ENCODE results near the gene TTF2. TPM values are rescaled to one million over a fixed set of nuclear protein-coding genes. Genes with fewer than 3 reads are reported as not detected.

Gene TTF2
- total RNA-seq, 4 donors from 2014 or later: 8.2 to 56.4 (median 17.0) TPM

DNA sequence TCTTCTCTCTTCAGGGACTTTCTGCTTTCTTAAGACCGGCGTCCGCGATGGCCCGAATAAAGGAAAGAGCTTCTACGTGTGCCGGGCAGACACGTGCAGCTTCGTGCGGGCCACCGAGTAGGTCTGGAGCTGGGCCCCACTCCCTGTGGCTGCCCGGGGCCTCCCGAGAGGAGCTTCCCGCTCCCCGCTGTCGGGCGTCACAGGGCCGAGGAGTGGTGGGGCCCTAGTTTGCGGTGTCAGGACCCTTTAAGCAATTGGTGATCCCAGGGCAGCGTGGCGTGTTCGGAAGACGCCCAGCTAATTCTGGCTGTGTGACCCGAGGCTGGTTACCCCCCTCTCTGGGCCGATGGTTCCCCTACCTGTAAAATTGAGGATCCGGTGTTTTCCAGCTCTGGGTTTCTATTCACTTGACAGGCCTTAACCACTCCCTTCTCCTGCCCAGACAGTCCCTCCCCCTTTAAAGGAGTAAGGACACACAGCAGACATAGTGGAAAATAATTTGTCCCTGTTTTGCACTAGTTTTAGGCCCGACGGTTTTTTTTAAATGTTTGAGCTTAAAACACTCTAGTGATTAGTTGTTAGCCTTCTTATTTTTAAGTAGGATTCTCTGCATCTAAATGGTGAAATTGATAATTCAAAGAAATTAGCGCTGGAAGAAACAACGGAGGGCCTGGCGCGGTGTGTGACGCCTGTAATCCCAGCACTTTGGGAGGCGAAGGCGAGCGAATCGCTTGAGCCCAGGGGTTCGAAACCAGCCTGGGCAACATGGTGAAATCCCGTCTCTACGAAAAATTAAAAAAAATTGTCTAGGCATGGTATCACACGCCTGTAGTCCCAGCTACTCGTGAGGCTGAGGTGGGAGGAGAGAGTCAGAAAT lies 553 bp downstream of the TTF2 start:
- no peak for DNase-seq
- H3K4me3 ChIP-seq: peak overlapping the region; percentile 57 to 58
- H3K27ac ChIP-seq: peak overlapping the region in 1 of 2 donors; percentile 58
- no peaks in the 10 kb centered on the region for H3K27me3 ChIP-seq
- H3K36me3 ChIP-seq: no peaks in the 10 kb centered on the region
- no peaks in the 10 kb centered on the region for H3K9me3 ChIP-seq
- intact Hi-C loops (cut with DNase I; ENCODE audit: low total_unique reads): loop anchor here (5.0 to 10.0 kb wide), 2 partner anchors 62 to 486 kb away; partner anchors contain the start of genes CD58 and TRIM45
- peaks cover 0 to 5% of the 10 kb centered on the region in 2 donors for H3K4me1 ChIP-seq
- no peak for TF ChIP-seq POLR2A (IDR thresholded peaks at IDR 0.05)
- TF ChIP-seq, protein P1, sequence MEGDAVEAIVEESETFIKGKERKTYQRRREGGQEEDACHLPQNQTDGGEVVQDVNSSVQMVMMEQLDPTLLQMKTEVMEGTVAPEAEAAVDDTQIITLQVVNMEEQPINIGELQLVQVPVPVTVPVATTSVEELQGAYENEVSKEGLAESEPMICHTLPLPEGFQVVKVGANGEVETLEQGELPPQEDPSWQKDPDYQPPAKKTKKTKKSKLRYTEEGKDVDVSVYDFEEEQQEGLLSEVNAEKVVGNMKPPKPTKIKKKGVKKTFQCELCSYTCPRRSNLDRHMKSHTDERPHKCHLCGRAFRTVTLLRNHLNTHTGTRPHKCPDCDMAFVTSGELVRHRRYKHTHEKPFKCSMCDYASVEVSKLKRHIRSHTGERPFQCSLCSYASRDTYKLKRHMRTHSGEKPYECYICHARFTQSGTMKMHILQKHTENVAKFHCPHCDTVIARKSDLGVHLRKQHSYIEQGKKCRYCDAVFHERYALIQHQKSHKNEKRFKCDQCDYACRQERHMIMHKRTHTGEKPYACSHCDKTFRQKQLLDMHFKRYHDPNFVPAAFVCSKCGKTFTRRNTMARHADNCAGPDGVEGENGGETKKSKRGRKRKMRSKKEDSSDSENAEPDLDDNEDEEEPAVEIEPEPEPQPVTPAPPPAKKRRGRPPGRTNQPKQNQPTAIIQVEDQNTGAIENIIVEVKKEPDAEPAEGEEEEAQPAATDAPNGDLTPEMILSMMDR (IDR thresholded peaks at IDR 0.05): no peak

DNA sequence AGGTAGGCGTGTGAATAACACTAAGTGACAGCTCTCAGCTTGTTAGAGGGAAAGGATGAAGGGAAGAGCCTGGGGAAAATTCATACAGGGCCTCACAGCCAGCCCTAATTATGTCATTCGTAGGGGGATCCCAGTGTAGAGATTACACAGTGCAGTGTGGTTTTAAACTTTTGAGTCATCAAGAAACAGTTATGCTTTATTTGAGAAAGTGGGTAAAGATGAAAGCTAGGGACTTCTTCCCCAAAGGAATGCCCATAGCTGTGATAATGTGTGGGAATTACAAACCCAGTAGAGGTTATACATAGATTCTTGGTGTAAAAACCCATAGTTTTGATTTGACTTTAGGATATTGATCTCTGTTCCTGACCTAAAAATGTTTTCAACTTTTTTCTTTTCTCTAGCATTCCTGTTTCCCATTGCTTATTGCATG lies 1.9 kb downstream of the TTF2 start:
- Histone ChIP-seq H3K27me3 (no peaks in the 10 kb centered on the region), H3K36me3 (no peaks in the 10 kb centered on the region), H3K4me3 (no peak overlapping the region), H3K4me1 (peaks cover 0 to 5% of the 10 kb centered on the region in 2 donors), H3K27ac (no peak overlapping the region), H3K9me3 (no peaks in the 10 kb centered on the region)
- TF ChIP-seq, protein P1 (IDR thresholded peaks at IDR 0.05): no peak
- TF ChIP-seq POLR2A (IDR thresholded peaks at IDR 0.05): no peak
- DNase-seq: no peak
- intact Hi-C loops (cut with DNase I; ENCODE audit: low total_unique reads): loop anchor here (5.0 to 10.0 kb wide), 2 partner anchors 60 to 487 kb away; partner anchors contain the start of genes CD58 and TRIM45

DNA sequence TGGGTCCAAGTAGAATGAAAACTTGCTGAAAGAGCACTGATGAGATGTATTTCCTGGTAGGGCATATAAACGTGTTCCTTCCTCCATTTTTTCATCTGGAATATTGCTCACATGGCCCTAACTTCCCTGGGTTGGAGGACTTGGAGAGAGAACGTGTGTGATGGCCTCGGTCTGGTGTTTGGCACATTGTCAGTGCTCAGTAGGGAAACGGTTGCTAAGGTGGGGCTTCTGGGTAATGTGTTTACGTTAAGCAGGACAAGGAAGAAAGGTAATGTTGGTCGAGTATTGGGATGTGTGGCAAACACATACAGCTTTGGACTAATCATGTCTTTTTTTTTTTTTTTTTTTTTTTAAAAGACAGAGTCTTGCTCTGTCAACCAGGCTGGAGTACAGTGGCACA lies 6.2 kb downstream of the TTF2 start:
- DNase-seq: no peak
- Histone ChIP-seq H3K4me3 (no peak overlapping the region), H3K27ac (no peak overlapping the region), H3K4me1 (no peaks in the 10 kb centered on the region), H3K36me3 (no peaks in the 10 kb centered on the region), H3K9me3 (no peaks in the 10 kb centered on the region), H3K27me3 (no peaks in the 10 kb centered on the region)
- intact Hi-C loops (cut with DNase I; ENCODE audit: low total_unique reads): loop anchor here (10.0 kb wide), 1 partner anchor 492 kb away; the partner anchor contains the start of gene CD58
- TF ChIP-seq, protein P1 (IDR thresholded peaks at IDR 0.05): no peak
- no peak for TF ChIP-seq POLR2A (IDR thresholded peaks at IDR 0.05)

DNA sequence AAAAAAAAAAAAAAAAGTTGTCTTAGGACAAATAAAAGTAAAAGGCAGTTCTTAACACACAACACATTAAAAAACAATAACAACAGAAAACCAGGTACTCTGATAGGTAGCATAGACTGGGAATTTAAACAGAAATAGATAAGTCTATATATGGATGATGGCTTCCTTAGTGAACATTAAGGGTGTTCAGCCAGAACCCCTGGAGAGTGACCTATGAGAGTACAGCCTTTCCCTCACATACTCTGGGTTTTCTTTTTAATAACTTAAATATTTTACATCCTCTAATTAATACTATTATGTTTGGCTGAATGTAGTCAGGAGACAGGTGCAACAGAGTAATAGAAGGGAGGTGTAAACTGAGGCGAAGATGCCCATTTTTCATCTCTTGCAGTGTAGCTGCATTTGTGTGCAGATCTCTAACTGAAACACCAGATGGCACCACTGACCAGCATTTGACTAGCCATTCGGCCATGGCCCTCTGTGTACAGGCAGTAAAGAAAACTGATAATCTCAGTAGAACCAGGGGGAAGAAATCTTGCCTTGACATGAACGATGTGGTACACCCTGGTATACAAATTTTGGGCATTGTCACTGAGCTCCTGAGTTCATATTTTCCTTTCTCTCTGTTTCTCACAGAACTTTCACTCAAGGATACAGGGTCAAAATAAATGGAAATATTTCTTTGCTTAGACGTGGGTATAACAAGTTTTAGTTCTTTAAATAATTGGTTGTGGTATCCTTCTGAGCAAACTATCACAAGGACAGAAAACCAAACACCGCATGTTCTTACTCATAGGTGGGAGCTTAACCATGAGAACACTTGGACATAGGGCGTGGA lies 7.6 kb downstream of the TTF2 start:
- intact Hi-C loops (cut with DNase I; ENCODE audit: low total_unique reads): loop anchor here (10.0 kb wide), 1 partner anchor 493 kb away; the partner anchor contains the start of gene CD58

More for the DNA sequence above, 7.6 kb downstream of the TTF2 start:
- Histone ChIP-seq H3K27me3 (no peaks in the 10 kb centered on the region), H3K27ac (no peak overlapping the region), H3K9me3 (no peaks in the 10 kb centered on the region), H3K36me3 (no peaks in the 10 kb centered on the region), H3K4me1 (no peaks in the 10 kb centered on the region), H3K4me3 (no peak overlapping the region)
- TF ChIP-seq, protein P1 (IDR thresholded peaks at IDR 0.05): peak; percentile 75 to 90 (median 84)
- no peak for TF ChIP-seq POLR2A (IDR thresholded peaks at IDR 0.05)
- DNase-seq: peak; percentile 39 to 54

Data from uterus (tissue), 4 donors.